ENCODE measurements around the gene EIF3F. TPM values are rescaled to one million over a fixed set of nuclear protein-coding genes. Genes with fewer than 3 reads are reported as not detected.

EIF3F gene
- total and polyA plus RNA-seq, 2 of the 4 experiments (the other 2 are of a cell fraction): 279 to 306 TPM

Small RNA genes lying within 50 kb of the gene (microRNA-seq; reads per million reads assigned to microRNA genes)
- not detected for gene COX6CP5 (ENCODE audit: insufficient read depth, insufficient read length)

Small RNA genes lying within 50 kb of the gene (small RNA-seq; reads per million reads assigned to genes)
- gene COX6CP5: 0 reads per million in 5 experiments

Other genes with a start within 250 kb of the EIF3F start
- gene OR5P2, start 190.4 kb upstream of the EIF3F start, total RNA-seq (2012; rRNA removed): 0.28 TPM in 1 of 2 replicates, not detected in the other
- not detected in 2 replicates for gene OR5P2, start 190.4 kb upstream of the EIF3F start, polyA plus RNA-seq (2012; rRNA removed)
- gene OR5P3, start 156.5 kb upstream of the EIF3F start, total RNA-seq (2012; rRNA removed): not detected in 2 replicates
- 0.09 TPM in 1 of 2 replicates, not detected in the other for gene OR5P3, start 156.5 kb upstream of the EIF3F start, polyA plus RNA-seq (2012; rRNA removed)
- not detected in 2 replicates for gene OR10A6, start 56.1 kb upstream of the EIF3F start, total RNA-seq (2012; rRNA removed)
- 0.14 and 0.19 TPM in 2 replicates for gene OR10A6, start 56.1 kb upstream of the EIF3F start, polyA plus RNA-seq (2012; rRNA removed)
- under 0.01 TPM in 1 of 2 replicates, not detected in the other for gene OR10A3, start 45.6 kb upstream of the EIF3F start, total RNA-seq (2012; rRNA removed)
- gene OR10A3, start 45.6 kb upstream of the EIF3F start, polyA plus RNA-seq (2012; rRNA removed): 0.03 and 0.13 TPM in 2 replicates
- 25.6 and 36.7 TPM in 2 replicates for gene NLRP10, start 21.9 kb upstream of the EIF3F start, total RNA-seq (2012; rRNA removed)
- gene NLRP10, start 21.9 kb upstream of the EIF3F start, polyA plus RNA-seq (2012; rRNA removed): 5.8 and 6.5 TPM in 2 replicates
- 10.8 and 12.9 TPM in 2 replicates for gene TUB, start 93.9 kb downstream of the EIF3F start, total RNA-seq (2012; rRNA removed)
- 11.5 and 11.8 TPM in 2 replicates for gene TUB, start 93.9 kb downstream of the EIF3F start, polyA plus RNA-seq (2012; rRNA removed)
- gene RIC3, start 181.7 kb downstream of the EIF3F start, total RNA-seq (2012; rRNA removed): not detected in 2 replicates
- not detected in 2 replicates for gene RIC3, start 181.7 kb downstream of the EIF3F start, polyA plus RNA-seq (2012; rRNA removed)